GM12891 (cell line): ENCODE data around the gene SEC31B.

Experiments used
- POLR2A ChIP-seq: IDR thresholded peaks from 2 replicates; pipeline ENCODE4 v1.6.1; 2011; ENCODE audit warnings: low read depth, low read length, control low read depth
- POLR2AphosphoS5 ChIP-seq: IDR thresholded peaks from 2 replicates; pipeline ENCODE4 v1.6.1; 2011; ENCODE audit warnings: low read depth, low read length, control low read depth
- POU2F2 ChIP-seq: IDR thresholded peaks from 2 replicates; pipeline ENCODE4 v1.6.1; 2011; ENCODE audit warnings: low read depth, mild to moderate bottlenecking, control low read depth, low read length, moderate library complexity
- SPI1 ChIP-seq: IDR thresholded peaks from 2 replicates; pipeline ENCODE4 v1.6.1; 2011; ENCODE audit warnings: low read depth, low read length, control low read depth
- TAF1 ChIP-seq: IDR thresholded peaks from 2 replicates; pipeline ENCODE4 v1.6.1; 2011; ENCODE audit warnings: low read depth, low read length, control low read depth

GRCh38 chr10:100519311-100520051 is at the start of gene SEC31B:
- no peak for TF ChIP-seq POLR2A
- TF ChIP-seq POLR2AphosphoS5 = no peak
- TF ChIP-seq TAF1 = no peak
- TF ChIP-seq SPI1 = no peak
- no peak for TF ChIP-seq POU2F2
